Measurements from ENCODE around the gene HDAC4.

The HDAC4 gene

DNA sequence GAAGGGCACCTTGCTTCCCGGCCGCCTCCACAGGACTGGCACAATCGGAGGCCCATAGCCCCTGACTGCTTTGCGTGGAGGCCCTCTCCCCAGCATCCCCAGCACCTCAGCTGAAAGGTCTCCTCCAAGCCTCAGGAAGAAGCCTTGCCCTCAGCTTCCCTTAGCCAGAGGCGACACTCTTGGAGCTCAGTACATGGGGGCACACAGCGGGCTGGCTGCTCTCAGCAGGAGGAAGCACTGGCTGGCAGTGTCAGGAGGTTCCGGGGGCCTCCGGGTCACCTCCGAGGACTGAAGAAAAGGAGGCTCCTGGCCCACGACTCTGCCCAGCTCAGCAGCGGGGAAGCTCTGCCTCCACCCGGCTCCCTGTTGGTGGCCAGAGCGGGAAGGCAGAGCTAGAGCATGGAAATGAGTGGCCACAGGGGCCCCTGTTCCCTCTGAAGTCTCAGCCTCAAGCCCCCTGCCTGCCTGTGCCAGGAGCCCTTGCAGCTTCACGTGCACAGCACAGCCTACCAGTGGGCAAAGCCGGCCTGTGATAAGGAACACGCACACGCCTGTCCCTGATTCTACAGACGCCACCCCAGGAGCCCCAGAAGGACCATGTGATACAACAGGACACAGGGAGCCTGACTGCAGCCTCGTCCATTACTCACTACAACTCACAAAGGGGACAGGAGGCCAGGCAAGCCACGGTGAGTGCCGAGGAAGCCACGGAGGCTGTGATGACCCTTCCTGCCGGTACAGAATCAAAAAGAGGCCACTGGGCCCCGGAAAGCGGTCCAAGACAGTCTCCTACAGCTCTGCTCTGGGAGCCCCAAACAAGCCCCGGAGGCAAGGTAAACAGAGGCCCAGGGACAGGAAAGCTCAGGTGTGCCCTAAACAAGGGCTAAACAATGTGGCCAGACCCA is 15.5 kb downstream of the HDAC4 start:
- H3K4me3 ChIP-seq (ENCODE audit: control insufficient read depth, low read depth, low read length): no peak overlapping the region
- DNase-seq (ENCODE audit: low read depth): no peak
- TF ChIP-seq, protein P1, sequence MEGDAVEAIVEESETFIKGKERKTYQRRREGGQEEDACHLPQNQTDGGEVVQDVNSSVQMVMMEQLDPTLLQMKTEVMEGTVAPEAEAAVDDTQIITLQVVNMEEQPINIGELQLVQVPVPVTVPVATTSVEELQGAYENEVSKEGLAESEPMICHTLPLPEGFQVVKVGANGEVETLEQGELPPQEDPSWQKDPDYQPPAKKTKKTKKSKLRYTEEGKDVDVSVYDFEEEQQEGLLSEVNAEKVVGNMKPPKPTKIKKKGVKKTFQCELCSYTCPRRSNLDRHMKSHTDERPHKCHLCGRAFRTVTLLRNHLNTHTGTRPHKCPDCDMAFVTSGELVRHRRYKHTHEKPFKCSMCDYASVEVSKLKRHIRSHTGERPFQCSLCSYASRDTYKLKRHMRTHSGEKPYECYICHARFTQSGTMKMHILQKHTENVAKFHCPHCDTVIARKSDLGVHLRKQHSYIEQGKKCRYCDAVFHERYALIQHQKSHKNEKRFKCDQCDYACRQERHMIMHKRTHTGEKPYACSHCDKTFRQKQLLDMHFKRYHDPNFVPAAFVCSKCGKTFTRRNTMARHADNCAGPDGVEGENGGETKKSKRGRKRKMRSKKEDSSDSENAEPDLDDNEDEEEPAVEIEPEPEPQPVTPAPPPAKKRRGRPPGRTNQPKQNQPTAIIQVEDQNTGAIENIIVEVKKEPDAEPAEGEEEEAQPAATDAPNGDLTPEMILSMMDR (conservative IDR thresholded peaks at IDR 0.05; ENCODE audit: control insufficient read depth, insufficient read depth, low read depth, low read length): no peak

DNA sequence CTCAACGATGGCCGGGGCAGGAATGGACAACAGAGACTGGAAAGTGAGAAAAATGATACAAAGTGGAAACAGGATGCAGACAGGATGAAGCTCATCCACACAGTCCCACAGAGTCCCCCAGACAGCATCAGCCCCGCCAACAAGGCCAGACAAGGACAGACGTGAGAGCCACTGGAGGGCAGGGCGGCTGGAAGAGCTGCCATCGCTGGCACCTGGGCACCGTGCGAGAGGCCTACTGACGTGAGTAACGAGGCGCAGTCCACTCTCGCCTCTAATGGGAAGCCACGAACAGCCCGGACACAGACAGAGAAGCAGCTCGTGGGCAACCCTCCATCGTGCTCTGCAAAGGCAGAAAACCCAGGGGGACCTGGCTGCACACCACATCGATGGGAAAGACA is 17.1 kb downstream of the HDAC4 start:
- H3K4me3 ChIP-seq (ENCODE audit: control insufficient read depth, low read depth, low read length): no peak overlapping the region
- TF ChIP-seq, protein P1 (conservative IDR thresholded peaks at IDR 0.05; ENCODE audit: control insufficient read depth, insufficient read depth, low read depth, low read length): no peak
- DNase-seq (ENCODE audit: low read depth): no peak

DNA sequence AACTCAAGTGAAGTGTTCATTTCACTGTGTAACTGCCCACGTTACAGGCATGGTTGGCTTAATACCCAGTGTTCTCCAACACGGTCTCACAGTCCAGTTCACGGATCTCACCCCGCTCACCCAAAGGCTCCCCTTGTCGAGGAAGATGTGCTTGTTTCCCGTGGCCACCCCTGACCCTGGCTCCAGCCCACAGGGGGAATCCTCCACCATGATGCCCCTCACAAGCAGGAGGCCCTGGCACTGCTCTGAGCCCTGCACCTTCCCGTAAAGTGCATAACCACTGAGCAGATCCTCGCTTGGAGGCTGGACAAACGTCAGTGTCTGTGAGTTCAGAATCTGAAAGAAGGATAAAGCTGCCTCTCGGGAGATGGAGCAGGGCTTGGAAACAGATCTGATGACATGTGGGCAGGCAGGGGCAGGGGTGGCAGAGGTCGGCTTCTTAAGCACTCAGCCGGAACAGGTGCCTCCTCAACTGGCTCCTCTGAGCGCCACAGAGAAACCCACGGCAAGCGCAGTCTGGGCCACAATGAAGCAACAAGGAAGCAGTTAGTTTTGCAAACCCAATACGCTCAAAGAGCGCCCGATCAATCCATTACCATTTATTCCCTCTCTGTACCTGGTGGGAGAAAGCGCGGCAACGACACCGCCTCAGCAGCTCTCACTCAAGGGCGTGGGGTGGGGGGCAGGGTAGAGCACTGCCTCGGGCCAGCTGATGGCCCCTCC is 17.6 kb downstream of the HDAC4 start:
- H3K4me3 ChIP-seq (ENCODE audit: control insufficient read depth, low read depth, low read length): no peak overlapping the region
- TF ChIP-seq, protein P1 (conservative IDR thresholded peaks at IDR 0.05; ENCODE audit: control insufficient read depth, insufficient read depth, low read depth, low read length): no peak

DNA sequence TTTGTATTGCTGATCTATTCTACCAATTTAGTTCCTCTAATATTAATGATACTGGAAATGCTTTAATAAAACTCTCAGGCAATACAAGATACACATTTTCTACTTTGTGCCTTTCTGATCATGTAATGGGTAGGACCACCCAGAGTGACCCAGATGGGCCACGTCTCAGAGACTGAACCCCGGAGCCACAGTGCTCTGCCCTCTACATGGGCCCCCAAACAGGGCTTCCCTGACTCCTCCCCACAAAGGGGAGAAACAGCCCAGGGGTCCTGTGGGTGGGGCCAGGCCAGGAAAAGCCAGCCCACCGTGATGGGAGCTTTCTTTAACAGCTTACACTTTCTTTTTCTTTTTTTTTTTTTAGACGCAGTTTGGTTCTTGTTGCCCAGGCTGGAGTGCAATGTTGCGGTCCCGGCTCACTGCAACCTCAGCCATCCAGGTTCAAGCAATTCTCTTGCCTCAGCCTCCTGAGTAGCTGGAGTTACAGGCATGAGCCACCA is 18.4 kb downstream of the HDAC4 start:
- DNase-seq (ENCODE audit: low read depth): no peak

More for the DNA sequence above, 17.6 kb downstream of the HDAC4 start:
- DNase-seq (ENCODE audit: low read depth): no peak

DNA sequence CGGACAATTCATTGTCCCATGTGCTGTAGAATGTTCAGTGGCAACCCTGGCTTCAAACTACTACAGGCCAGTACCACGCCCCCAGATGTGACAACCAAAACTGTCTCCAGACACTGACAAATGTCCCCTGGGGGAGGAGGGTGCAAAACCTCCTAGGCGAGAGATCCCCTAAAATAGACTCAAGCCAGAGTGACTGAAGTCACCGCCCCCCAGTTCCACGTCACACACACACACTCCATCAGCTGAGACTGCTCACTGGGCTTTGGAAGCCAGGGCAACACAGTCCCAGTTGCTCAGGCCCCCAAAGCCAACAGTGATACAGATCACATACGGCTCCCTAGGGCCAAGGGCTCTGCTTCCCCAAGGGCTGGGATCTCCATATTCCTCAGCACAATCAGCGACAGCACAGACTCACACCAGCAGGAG is 19.1 kb downstream of the HDAC4 start:
- H3K4me3 ChIP-seq (ENCODE audit: control insufficient read depth, low read depth, low read length): no peak overlapping the region
- no peak for DNase-seq (ENCODE audit: low read depth)
- TF ChIP-seq, protein P1 (conservative IDR thresholded peaks at IDR 0.05; ENCODE audit: control insufficient read depth, insufficient read depth, low read depth, low read length): no peak

More for the DNA sequence above, 18.4 kb downstream of the HDAC4 start:
- TF ChIP-seq, protein P1 (conservative IDR thresholded peaks at IDR 0.05; ENCODE audit: control insufficient read depth, insufficient read depth, low read depth, low read length): no peak
- no peak overlapping the region for H3K4me3 ChIP-seq (ENCODE audit: control insufficient read depth, low read depth, low read length)

DNA sequence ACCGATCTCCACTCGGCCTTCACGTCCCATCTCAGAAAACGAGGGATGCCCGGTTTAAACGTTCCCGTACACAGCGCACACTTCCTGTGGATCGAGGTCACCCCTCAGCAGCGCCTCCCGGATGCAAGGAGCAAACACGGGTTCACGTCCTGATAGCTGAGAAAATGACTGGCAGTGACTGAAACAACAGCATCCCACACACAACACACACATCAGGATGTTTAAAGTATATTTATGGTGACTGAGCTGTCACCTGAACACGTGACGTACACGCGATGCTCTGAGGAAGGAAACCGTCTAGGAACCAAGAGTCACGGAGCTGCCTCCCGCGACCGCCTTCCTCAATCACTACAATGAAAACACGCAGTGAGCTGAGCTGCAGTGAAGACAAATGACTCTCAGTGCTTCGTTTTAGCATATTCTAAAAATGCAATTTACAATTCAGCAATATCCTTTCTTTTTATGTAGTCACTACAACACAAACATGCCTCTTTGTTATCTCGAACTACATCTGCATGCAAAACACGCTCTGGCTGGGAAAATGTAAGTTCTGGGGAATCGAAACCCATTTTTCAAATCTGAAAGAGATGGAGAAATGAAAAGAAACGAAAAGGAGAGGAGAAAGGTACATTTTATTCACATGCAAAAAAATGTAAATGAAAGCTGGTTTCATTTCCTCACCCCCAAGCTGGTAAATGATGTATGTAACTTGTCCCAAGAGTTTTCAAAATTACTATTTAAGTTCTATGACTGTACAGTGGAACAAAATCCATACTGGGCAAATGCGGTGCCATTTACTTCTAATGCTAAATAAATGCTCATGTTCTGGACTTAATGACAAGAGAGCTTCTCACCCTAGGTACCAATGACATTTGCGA is 19.8 kb downstream of the HDAC4 start:
- no peak for DNase-seq (ENCODE audit: low read depth)
- TF ChIP-seq, protein P1 (conservative IDR thresholded peaks at IDR 0.05; ENCODE audit: control insufficient read depth, insufficient read depth, low read depth, low read length): no peak
- H3K4me3 ChIP-seq (ENCODE audit: control insufficient read depth, low read depth, low read length): no peak overlapping the region

Data from fibroblast of mammary gland (primary cell).